Fibroblast of skin of back (primary cell): ENCODE results near the gene MBOAT7.
A peak's percentile ranks its signal among the peaks of the same experiment; 100 is the strongest.

Experiments used
- DNase-seq: peaks from one replicate; pipeline ENCODE4 v3.0.0-alpha.2; 2013

The MBOAT7 gene

DNA sequence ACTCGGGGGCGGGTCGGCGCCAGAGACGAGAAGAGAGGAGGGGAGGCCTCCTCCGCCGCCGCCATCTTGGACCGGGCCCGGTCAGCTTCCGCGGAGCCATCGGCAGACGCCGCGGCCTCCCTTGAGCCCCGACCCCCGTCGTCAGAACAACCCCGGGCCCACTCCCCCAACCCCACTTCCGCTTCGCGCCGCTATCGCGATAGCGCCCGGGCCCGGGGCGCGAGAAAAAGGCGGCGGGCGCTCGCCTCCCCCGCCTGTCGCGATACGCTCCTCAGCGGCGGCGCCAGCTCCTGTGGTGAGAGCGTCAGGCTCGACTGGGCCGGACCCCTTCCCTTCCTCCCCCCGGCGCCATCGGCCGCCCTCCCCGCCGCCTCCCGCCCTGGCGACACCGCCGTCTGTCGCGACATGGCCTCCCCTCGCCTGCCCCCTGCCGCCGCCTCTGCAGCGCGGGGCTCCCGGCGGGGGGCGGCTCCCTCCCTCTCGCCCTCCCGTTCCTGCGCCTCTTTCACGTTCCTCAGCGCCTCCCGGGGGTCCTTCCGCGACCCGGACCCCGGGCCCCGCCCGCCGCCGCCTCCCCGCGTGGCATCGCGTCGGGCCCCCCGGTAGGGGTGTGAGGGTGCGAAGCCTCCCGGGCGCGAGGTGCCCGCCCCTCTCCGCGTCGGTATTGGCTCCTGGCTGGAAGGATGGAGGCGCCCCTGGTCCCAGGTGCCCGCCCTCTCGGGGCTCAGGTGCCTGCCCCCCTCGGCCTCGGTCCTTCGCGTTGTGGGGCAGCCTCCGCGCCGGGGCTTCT, 51.5 kb downstream of the MBOAT7 start, which contains the start of gene CNOT3:
Gene CNOT3 (plus strand): TSS at position 64 of the 790 bp plus-strand sequence. CDS start 5,217 bp downstream, outside the sequence.
- no peak for DNase-seq

DNA sequence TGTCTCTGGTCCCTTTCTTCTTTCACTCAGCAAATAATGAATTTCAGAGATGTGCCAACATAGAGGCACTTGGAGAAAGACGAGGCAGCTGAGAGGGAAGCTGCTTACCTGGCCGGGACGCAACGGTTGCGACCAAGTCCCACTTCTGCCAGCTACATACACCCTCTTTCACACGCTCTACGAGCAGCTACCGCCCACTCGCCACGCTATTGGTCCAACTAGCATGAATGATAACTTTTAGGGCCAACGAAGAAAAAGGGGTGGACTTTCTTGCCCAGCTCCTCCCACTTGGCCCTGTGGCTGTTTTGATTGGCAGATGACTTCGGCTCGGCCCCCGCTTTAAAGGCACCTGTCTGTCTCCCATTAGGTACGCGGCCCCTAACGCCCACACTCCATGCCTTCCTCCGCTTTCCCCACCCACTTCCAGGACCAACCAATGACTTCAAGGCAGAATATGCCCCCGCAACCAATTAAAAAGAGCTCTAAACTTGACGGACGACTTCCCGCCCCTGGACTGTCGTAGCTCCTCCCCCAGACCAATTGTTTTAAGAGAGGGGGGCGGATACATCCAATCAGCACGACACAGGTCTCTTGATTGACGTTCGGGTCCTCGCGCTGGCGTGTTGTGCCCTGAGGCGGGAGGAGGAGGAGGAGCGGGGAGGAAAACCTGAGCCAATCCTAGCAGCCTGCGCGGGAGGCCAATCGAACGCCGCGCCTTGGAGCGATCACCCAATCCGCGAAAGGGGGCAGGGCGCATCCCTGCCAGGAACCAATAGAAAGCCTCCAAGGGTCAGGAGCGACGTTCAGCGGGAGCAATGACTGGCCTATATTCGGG, 52.3 kb downstream of the MBOAT7 start:
- peak; percentile 100 for DNase-seq

DNA sequence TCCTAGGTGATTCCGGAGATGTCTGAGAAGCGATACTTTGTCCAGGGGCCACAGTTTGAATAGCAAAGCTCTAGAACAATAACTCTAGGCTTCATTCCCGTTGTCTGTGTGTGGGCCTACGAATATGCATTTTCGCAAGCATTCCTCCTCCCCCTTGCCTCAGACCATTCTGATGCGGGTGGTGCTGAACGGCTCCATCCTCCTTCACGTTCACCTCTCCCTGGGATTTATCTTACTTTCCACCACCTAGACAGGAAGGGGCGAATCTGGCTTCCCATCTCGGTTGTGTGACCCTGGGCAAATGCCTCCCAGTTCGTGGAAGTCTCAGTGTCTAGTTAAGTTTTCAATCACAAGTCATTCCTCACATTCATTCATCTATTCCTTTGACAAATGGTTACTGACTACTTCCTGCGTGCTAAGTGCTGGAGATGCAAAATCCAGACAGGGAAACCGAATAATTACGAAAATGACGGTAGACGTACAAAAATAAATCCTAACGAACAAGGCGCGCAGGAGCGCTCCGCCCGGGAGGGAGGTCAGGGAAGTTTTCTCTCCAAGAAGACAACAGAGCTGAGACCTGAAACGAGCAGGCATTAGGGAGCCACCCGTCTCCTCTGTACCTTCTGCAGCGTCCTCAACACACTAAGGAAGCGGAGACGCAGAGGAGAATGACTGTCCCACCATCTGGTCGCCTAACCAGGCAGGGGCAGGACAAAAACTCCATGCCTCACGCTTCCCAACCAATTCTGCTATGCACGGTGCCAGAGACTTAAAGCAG, 53.1 kb downstream of the MBOAT7 start:
- DNase-seq, result no peak

DNA sequence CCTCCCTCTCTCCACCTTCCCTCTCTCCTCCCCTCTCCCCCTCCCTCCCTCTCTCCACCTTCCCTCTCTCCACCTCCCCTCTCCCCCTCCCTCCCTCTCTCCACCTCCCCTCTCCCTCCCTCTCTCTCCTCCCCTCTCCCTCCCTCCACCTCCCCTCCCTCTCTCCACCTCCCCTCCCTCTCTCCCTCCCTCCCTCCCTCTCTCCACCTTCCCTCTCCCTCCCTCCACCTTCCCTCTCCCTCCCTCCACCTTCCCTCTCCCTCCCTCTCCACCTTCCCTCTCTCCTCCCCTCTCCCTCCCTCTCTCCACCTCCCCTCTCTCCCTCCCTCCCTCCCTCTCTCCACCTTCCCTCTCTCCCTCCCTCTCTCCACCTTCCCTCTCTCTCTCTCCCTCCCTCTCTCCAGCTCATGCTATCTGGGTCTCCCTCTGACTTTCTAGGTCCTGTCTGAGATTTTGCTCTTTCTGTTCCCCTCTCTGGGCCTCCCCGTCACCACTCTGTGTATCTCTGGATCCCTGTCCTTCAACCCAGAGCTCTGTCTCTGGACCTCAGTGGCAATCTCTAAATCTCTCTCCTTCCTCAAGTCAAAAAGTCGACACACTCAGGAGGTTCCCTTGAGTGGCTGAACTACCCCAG, 55.3 kb downstream of the MBOAT7 start:
- DNase-seq, result no peak

DNA sequence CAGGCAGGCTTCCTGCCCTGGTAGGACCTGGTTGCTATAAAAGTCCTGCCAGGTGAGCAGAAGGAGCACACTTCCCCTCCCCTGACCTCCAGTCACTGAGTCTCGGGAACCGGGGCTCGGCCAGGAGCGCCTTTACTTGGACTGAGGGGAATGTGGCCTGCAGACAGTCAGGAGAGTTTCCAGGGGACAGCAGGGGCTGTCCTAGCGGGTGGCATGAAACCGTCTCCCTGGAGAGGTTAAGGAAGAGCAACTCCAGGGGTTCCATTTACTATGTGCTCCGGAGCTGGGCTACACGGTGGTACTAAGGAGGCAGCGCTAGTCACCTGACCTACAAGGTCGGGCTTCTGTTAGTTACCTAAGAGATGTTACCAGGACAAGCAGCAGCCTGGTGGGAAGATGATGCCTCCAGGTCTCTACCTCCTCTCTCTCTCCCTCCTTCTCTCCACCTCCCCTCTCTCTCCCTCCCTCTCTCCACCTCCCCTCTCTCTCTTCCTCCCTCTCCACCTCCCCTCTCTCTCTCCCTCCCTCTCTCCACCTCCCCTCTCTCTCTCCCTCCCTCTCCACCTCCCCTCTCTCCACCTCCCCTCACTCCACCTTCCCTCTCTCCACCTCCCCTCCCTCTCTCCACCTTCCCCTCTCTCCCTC, 55.9 kb downstream of the MBOAT7 start:
- peak; percentile 32 for DNase-seq

DNA sequence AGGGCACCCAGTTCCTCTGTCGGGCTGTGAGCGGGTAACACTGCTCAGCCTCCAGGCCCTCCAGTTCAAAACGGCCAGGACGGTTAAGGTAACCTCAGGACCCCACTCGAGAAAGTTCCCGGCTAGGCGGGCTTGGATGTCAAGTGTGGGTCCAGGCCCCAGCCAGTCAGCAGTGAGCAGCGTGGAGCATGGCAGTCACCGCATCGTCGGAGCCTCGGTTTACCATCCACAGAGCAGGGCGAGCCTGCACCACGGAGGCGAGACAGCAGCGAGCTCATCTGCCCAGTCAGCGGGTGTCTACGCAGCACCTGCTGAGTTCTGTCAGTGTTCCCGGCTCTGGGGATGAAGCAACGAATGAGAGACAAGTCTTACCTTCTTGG, 59.8 kb downstream of the MBOAT7 start:
- DNase-seq, result no peak

DNA sequence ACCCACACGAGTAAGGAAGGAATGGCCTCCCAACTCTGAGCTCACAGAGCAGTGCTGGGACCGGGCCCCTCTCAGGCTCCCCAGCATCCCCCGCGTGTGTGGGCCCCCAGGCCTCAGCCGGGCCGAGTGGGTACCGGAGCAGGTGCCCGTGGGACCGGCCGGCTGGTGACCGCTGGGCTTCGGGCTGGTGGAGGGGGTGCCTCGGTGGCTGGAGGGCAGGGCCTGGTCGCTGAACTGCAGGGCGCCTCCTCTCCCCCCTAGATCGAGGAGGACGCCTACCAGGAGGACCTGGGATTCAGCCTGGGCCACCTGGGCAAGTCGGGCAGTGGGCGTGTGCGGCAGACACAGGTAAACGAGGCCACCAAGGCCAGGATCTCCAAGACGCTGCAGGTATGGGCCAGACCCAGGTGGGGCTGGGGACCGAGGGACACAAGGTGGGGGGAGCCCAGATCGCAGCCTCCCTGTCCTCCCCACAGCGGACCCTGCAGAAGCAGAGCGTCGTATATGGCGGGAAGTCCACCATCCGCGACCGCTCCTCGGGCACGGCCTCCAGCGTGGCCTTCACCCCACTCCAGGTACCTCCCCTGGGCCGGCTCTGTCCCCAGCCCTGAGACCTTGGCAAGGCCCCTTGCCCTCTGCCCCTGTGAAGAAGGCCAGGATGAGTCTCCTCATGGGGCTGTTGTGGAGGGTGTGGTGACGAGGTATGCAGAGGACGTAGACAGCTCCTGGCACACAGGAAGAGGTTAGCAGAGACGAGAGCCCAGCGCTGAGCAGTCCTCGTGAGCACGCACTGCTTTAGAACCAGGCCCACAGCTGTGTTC, 60.4 kb downstream of the MBOAT7 start:
- DNase-seq, result no peak

DNA sequence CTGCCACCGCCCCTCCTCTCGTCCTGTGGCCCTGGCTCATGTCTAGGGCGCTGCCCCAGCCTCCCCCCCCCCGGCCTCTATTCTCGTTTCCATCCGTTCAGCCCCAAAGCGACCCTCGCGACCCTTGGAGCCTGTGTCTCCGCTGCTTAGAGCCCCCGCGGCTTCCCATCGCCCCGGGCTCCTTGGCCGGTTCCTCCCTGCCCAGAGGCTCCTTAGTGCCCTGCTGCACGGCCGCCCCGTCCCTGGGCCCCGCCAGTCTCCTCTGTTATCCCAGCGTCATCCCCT, 61.0 kb downstream of the MBOAT7 start:
- no peak for DNase-seq

DNA sequence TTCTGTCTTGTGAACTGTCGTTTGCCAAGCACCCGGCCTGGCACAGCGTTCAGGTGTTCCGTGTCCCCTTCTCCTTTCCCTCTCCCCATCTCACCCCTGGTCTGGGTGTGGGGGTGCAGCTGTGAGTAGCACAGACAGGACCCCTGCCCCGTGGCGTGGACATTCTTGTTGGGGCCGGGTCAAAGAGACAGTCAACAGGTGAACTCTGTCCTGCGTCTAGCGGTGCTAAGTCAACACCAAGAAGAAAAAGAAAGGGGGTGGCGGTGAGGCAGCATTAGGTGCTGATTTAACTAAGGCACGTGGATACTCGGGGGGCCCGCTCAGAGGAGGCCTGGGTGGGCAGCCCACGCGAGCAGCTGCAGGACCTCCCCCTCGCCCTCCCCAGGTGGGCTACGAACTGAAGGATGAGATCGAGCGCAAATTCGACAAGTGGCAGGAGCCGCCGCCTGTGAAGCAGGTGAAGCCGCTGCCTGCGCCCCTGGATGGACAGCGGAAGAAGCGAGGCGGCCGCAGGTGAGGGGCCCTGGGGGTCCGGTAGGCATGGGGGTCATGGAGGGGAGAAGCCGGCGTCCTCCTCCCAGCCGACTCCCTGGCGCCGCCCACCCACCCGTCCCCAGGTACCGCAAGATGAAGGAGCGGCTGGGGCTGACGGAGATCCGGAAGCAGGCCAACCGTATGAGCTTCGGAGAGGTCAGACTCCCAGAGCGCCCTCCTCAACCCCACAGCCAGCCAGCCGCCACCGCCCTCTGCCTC, 61.5 kb downstream of the MBOAT7 start:
- no peak for DNase-seq

DNA sequence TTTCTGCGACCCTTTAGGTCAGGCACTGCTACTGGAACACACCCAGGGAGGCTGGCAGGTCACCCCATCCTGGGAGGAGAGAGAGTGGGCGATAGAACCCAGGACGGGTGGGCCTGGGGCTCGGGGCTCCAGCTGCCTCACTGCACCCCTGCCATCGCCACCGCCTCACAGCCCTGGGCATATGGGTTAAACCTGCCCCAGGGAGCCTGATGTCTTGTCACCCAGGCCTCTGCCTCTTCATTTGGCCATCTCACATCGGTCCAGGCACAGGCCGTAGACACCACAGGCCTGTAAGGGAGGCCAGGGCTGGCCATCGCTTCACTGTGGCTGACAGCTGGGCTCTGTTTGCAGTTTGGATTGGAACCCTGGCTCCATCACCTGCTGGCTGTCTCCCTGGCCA, 63.7 kb downstream of the MBOAT7 start:
- no peak for DNase-seq

DNA sequence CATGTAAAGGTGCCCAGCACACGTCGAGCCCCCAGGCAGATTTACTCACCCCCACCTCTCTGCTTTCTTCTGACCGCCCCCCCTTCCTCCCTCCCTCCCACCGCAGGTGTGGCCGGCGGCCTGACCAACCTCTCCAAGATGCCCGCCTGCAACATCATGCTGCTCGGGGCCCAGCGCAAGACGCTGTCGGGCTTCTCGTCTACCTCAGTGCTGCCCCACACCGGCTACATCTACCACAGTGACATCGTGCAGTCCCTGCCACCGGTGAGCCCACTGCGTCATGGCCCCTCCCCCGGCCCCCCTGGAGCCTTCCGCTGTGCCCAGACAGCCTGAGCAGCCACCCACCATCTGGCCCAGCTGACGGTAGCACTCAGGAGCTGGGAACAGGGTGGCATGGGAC, 65.0 kb downstream of the MBOAT7 start:
- no peak for DNase-seq

DNA sequence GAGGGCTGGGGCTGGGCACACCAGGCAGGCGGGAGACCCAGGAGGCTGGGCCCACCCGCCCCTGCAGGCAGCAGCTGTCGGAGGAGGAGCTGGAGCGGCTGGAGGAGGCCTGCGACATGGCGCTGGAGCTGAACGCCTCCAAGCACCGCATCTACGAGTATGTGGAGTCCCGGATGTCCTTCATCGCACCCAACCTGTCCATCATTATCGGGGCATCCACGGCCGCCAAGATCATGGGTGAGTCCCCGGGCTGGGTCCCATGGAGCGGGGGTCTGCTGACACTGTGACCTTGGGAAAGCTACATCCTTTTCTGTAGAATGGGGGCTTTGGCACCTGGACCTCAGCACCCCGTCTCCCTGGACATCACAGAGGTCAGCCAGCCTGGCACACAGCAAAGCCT, 65.7 kb downstream of the MBOAT7 start:
- DNase-seq, result no peak
